Activated CD4-positive, alpha-beta T cell treated with anti-CD3 and anti-CD28 coated beads, Interleukin-2, amount 10 ng/mL, durations not matched to agents 24 days and 14 days (primary cell): ENCODE measurements around the gene PLBD2. TPM values are rescaled to one million over a fixed set of nuclear protein-coding genes. Genes with fewer than 3 reads are reported as not detected.

Experiments used
- DNase-seq: peaks from one replicate; pipeline ENCODE4 v3.0.0; 2022
- H3K27ac Mint-ChIP-seq: one replicate; pipeline ENCODE4 v1.8.0; 2022; ENCODE audit warnings: mild to moderate bottlenecking, mixed read lengths
- H3K27me3 Mint-ChIP-seq: one replicate; pipeline ENCODE4 v1.8.0; 2022; ENCODE audit warnings: mixed read lengths
- H3K36me3 Mint-ChIP-seq: one replicate; pipeline ENCODE4 v1.8.0; 2022; ENCODE audit warnings: low read depth, mild to moderate bottlenecking, mixed read lengths
- H3K4me1 Mint-ChIP-seq: one replicate; pipeline ENCODE4 v1.8.0; 2021; ENCODE audit warnings: mixed read lengths
- H3K4me3 Mint-ChIP-seq: one replicate; pipeline ENCODE4 v1.8.0; 2022; ENCODE audit warnings: mild to moderate bottlenecking, moderate library complexity, mixed read lengths
- H3K9me3 Mint-ChIP-seq: one replicate; pipeline ENCODE4 v1.8.0; 2021; ENCODE audit warnings: mixed read lengths
- intact Hi-C: fragments of 100-400 bp; cut with micrococcal nuclease; formaldehyde crosslinking; loops from one replicate; pipeline ENCODE4 v1.15.1; 2023
- total RNA-seq: library from RNA; stranded (reverse); gene quantifications from 2 replicates; pipeline ENCODE4 v1.2.3, GENCODE V29; 2022

The PLBD2 gene
- total RNA-seq, 1 donor from 2014 or later: 16.3 TPM

- no peaks in the 10 kb centered on the region for H3K36me3 Mint-ChIP-seq
- H3K27me3 Mint-ChIP-seq: peaks cover 6% of the 10 kb centered on the region
- H3K9me3 Mint-ChIP-seq: no peaks in the 10 kb centered on the region
- H3K4me3 Mint-ChIP-seq: no peak overlapping the region
- DNase-seq: no peak
- no peak overlapping the region for H3K27ac Mint-ChIP-seq
- intact Hi-C loops: no loop called here
- no peaks in the 10 kb centered on the region for H3K4me1 Mint-ChIP-seq
Observed at GRCh38 chr12:113399490-113399889, 41.1 kb downstream of the PLBD2 start.

GRCh38 chr12:113400362-113400761 lies 42.0 kb downstream of the PLBD2 start:
- intact Hi-C loops: no loop called here
- H3K4me1 Mint-ChIP-seq: no peaks in the 10 kb centered on the region
- no peaks in the 10 kb centered on the region for H3K9me3 Mint-ChIP-seq
- no peak overlapping the region for H3K4me3 Mint-ChIP-seq
- peaks cover 11% of the 10 kb centered on the region for H3K27me3 Mint-ChIP-seq
- no peak for DNase-seq
- H3K27ac Mint-ChIP-seq: no peak overlapping the region
- H3K36me3 Mint-ChIP-seq: no peaks in the 10 kb centered on the region

GRCh38 chr12:113401066-113402000 lies 42.9 kb downstream of the PLBD2 start:
- Mint-ChIP-seq H3K9me3 (no peaks in the 10 kb centered on the region), H3K27ac (no peak overlapping the region), H3K4me3 (no peak overlapping the region), H3K27me3 (peaks cover 15% of the 10 kb centered on the region), H3K4me1 (no peaks in the 10 kb centered on the region), H3K36me3 (no peaks in the 10 kb centered on the region)
- intact Hi-C loops: no loop called here
- DNase-seq: no peak

- Mint-ChIP-seq H3K27me3 (peaks cover 15% of the 10 kb centered on the region), H3K36me3 (no peaks in the 10 kb centered on the region), H3K4me1 (no peaks in the 10 kb centered on the region), H3K9me3 (no peaks in the 10 kb centered on the region), H3K27ac (no peak overlapping the region), H3K4me3 (no peak overlapping the region)
- intact Hi-C loops: no loop called here
- DNase-seq: no peak
Observed at GRCh38 chr12:113402586-113403260, 44.3 kb downstream of the PLBD2 start.

- Mint-ChIP-seq H3K4me1 (no peaks in the 10 kb centered on the region), H3K9me3 (no peaks in the 10 kb centered on the region), H3K27ac (no peak within 1 kb of the TSS), H3K4me3 (no peak within 1 kb of the TSS), H3K27me3 (peaks cover 15% of the 10 kb centered on the region), H3K36me3 (no peaks in the 10 kb centered on the region)
- intact Hi-C loops: no loop called here
- DNase-seq: no peak
Observed at GRCh38 chr12:113403435-113404415, 45.3 kb downstream of the PLBD2 start, which contains the start of gene SDS. Gene SDS (minus strand): TSS chr12:113403887. CDS start chr12:113399708, 4,179 bp downstream.

- Mint-ChIP-seq H3K27me3 (peaks cover 15% of the 10 kb centered on the region), H3K27ac (no peak overlapping the region), H3K4me3 (no peak overlapping the region), H3K36me3 (no peaks in the 10 kb centered on the region), H3K4me1 (no peaks in the 10 kb centered on the region), H3K9me3 (no peaks in the 10 kb centered on the region)
- intact Hi-C loops: no loop called here
- DNase-seq: no peak
Observed at GRCh38 chr12:113405694-113406093, 47.3 kb downstream of the PLBD2 start.

GRCh38 chr12:113407931-113408600 lies 49.7 kb downstream of the PLBD2 start:
- no peak overlapping the region for H3K4me3 Mint-ChIP-seq
- peaks cover 18% of the 10 kb centered on the region for H3K27me3 Mint-ChIP-seq
- DNase-seq: no peak
- H3K4me1 Mint-ChIP-seq: no peaks in the 10 kb centered on the region
- no peaks in the 10 kb centered on the region for H3K9me3 Mint-ChIP-seq
- no peak overlapping the region for H3K27ac Mint-ChIP-seq
- H3K36me3 Mint-ChIP-seq: no peaks in the 10 kb centered on the region
- intact Hi-C loops: no loop called here

GRCh38 chr12:113408756-113409298 lies 50.4 kb downstream of the PLBD2 start:
- Mint-ChIP-seq H3K36me3 (no peaks in the 10 kb centered on the region), H3K4me3 (no peak overlapping the region), H3K9me3 (no peaks in the 10 kb centered on the region), H3K4me1 (no peaks in the 10 kb centered on the region), H3K27me3 (peaks cover 18% of the 10 kb centered on the region), H3K27ac (no peak overlapping the region)
- intact Hi-C loops: no loop called here
- DNase-seq: no peak

GRCh38 chr12:113409462-113410124 lies 51.2 kb downstream of the PLBD2 start:
- Mint-ChIP-seq H3K4me1 (no peaks in the 10 kb centered on the region), H3K4me3 (no peak overlapping the region), H3K9me3 (no peaks in the 10 kb centered on the region), H3K27me3 (peaks cover 10% of the 10 kb centered on the region), H3K36me3 (no peaks in the 10 kb centered on the region), H3K27ac (no peak overlapping the region)
- no peak for DNase-seq
- intact Hi-C loops: no loop called here

- no peaks in the 10 kb centered on the region for H3K36me3 Mint-ChIP-seq
- peaks cover 7% of the 10 kb centered on the region for H3K27me3 Mint-ChIP-seq
- intact Hi-C loops: no loop called here
- no peak overlapping the region for H3K27ac Mint-ChIP-seq
- H3K4me1 Mint-ChIP-seq: no peaks in the 10 kb centered on the region
- H3K9me3 Mint-ChIP-seq: no peaks in the 10 kb centered on the region
- no peak for DNase-seq
- no peak overlapping the region for H3K4me3 Mint-ChIP-seq
Observed at GRCh38 chr12:113413488-113413939, 55.1 kb downstream of the PLBD2 start.

GRCh38 chr12:113414519-113415038 lies 56.2 kb downstream of the PLBD2 start:
- H3K4me3 Mint-ChIP-seq: no peak overlapping the region
- intact Hi-C loops: no loop called here

GRCh38 chr12:113416091-113416754 lies 57.8 kb downstream of the PLBD2 start:
- Mint-ChIP-seq H3K36me3 (no peaks in the 10 kb centered on the region), H3K4me3 (no peak overlapping the region), H3K4me1 (no peaks in the 10 kb centered on the region), H3K9me3 (no peaks in the 10 kb centered on the region), H3K27me3 (peaks cover 7% of the 10 kb centered on the region), H3K27ac (no peak overlapping the region)
- no peak for DNase-seq
- intact Hi-C loops: no loop called here

More at GRCh38 chr12:113414519-113415038, 56.2 kb downstream of the PLBD2 start:
- H3K27me3 Mint-ChIP-seq: peaks cover 7% of the 10 kb centered on the region
- H3K4me1 Mint-ChIP-seq: no peaks in the 10 kb centered on the region
- no peak for DNase-seq
- H3K36me3 Mint-ChIP-seq: no peaks in the 10 kb centered on the region
- H3K27ac Mint-ChIP-seq: no peak overlapping the region
- no peaks in the 10 kb centered on the region for H3K9me3 Mint-ChIP-seq
